C4-2B (cell line): ENCODE measurements around the gene SELENBP1.

ENCODE experiments used
- H3K27ac ChIP-seq: fragments of 450-650 bp; 2 replicates; pipeline ENCODE4 v1.5.1; 2017
- CTCF ChIP-seq: fragments of 450-650 bp; conservative IDR thresholded peaks from 2 replicates; pipeline ENCODE4 v1.5.1; 2017; ENCODE audit warnings: mild to moderate bottlenecking
- ZFX ChIP-seq: fragments of 450-650 bp; IDR thresholded peaks from 2 replicates; pipeline ENCODE4 v1.6.1; 2017

The SELENBP1 gene

GRCh38 chr1:151372058-151372934 lies at the start of gene SELENBP1:
Gene SELENBP1 (minus strand): TSS chr1:151372705. CDS start chr1:151372641, 64 bp downstream.
- H3K27ac ChIP-seq = peak within 1 kb of the TSS; percentile 96
- TF ChIP-seq CTCF (no peak), ZFX (peak; percentile 46; the same call in 1 of the 2 replicates)

- TF ChIP-seq ZFX (no peak), CTCF (no peak)
- H3K27ac ChIP-seq = no peak overlapping the region
Measured at GRCh38 chr1:151419819-151420218, 47.3 kb upstream of the SELENBP1 start.

- H3K27ac ChIP-seq = no peak overlapping the region
- TF ChIP-seq ZFX (no peak), CTCF (no peak)
Measured at GRCh38 chr1:151418081-151418480, 45.6 kb upstream of the SELENBP1 start.

- no peak for TF ChIP-seq ZFX
- TF ChIP-seq CTCF = no peak
- no peak overlapping the region for H3K27ac ChIP-seq
Measured at GRCh38 chr1:151416231-151416630, 43.7 kb upstream of the SELENBP1 start.

- H3K27ac ChIP-seq = no peak overlapping the region
- TF ChIP-seq CTCF = no peak
Measured at GRCh38 chr1:151411884-151412283, 39.4 kb upstream of the SELENBP1 start.

- no peak for TF ChIP-seq CTCF
- no peak for TF ChIP-seq ZFX
- H3K27ac ChIP-seq = no peak overlapping the region
Measured at GRCh38 chr1:151408891-151409290, 36.4 kb upstream of the SELENBP1 start.

GRCh38 chr1:151407304-151407703 lies 34.8 kb upstream of the SELENBP1 start:
- no peak for TF ChIP-seq ZFX
- no peak for TF ChIP-seq CTCF
- H3K27ac ChIP-seq = no peak overlapping the region
